H1 (cell line): Measurements from ENCODE around the gene SLC22A31. TPM values are rescaled to one million over a fixed set of nuclear protein-coding genes. Genes with fewer than 3 reads are reported as not detected.

Experiments
- CTCF ChIA-PET: fragments of 300-600 bp; sonication (Branson Sonifier 250); formaldehyde crosslinking; loops from one replicate; lab custom pipeline; 2021; ENCODE audit not compliant: partially characterized antibody; lab: Charles Lee
- POLR2A ChIA-PET: fragments of 300-600 bp; sonication (Branson Sonifier 250); formaldehyde crosslinking; loops from one replicate; lab custom pipeline; 2021; ENCODE audit warnings: inconsistent platforms; ENCODE audit not compliant: partially characterized antibody; lab: Charles Lee
- DNase-seq, 2 experiments: peaks; one replicate each; pipeline versions ENCODE4 v3.0.0 to v3.0.0-alpha.2; 2010 to 2022; ENCODE audit warnings: low spot score in 2 of 2, low read depth in 1 of 2, mixed read lengths in 1 of 2
- FAIRE-seq: peaks from 2 replicates; lab custom pipeline; 2011; peaks lifted over from hg19 to GRCh38; lab: Jason Lieb, UNC
- H2AFZ ChIP-seq: 2 replicates; pipeline ENCODE4 v1.8.1; 2012; ENCODE audit warnings: low read length, inconsistent platforms
- H2AK5ac ChIP-seq: 2 replicates; pipeline ENCODE4 v1.6.1; 2013; ENCODE audit warnings: low read depth, low read length
- H2BK120ac ChIP-seq: replicated peaks from 2 replicates; pipeline ENCODE3; 2013; ENCODE audit warnings: low read depth, low read length, inconsistent platforms
- H2BK12ac ChIP-seq: 2 replicates; pipeline ENCODE4 v1.6.1; 2013; ENCODE audit warnings: low read depth, low read length
- H2BK15ac ChIP-seq: 2 replicates; pipeline ENCODE4 v1.6.1; 2013; ENCODE audit warnings: low read length
- H2BK20ac ChIP-seq: 2 replicates; pipeline ENCODE4 v1.6.1; 2013; ENCODE audit warnings: low read length
- H2BK5ac ChIP-seq: 2 replicates; pipeline ENCODE4 v1.6.1; 2013; ENCODE audit warnings: low read depth, low read length
- H3K14ac ChIP-seq: 2 replicates; pipeline ENCODE4 v1.6.1; 2013; ENCODE audit warnings: inconsistent platforms; ENCODE audit not compliant: insufficient read length
- H3K18ac ChIP-seq: 2 replicates; pipeline ENCODE4 v1.6.1; 2013; ENCODE audit warnings: low read length; ENCODE audit errors: extremely low read depth
- H3K23ac ChIP-seq: 2 replicates; pipeline ENCODE4 v1.6.1; 2013; ENCODE audit warnings: inconsistent platforms; ENCODE audit not compliant: insufficient read length
- H3K23me2 ChIP-seq: 2 replicates; pipeline ENCODE4 v1.6.1; 2013; ENCODE audit warnings: low read depth, low read length
- H3K27ac ChIP-seq: 2 replicates; pipeline ENCODE4 v1.6.1; 2011; ENCODE audit warnings: low read depth, low read length, inconsistent platforms
- H3K27me3 ChIP-seq, 4 experiments: replicated peaks in 1 of 4; 1 replicate in 1 of 4; 2 replicates in 3 of 4; pipeline versions ENCODE4 v1.6.1 to v1.8.1; 2011 to 2013; ENCODE audit warnings: low read length in 3 of 4, mild to moderate bottlenecking in 3 of 4, inconsistent platforms in 2 of 4, mixed read lengths in 2 of 4, moderate library complexity in 1 of 4; ENCODE audit not compliant: control insufficient read depth in 3 of 4, insufficient read depth in 3 of 4; ENCODE audit errors: extremely low read depth in 1 of 4
- H3K36me3 ChIP-seq, 4 experiments: 2 replicates each; pipeline versions ENCODE4 v1.6.1 to v1.8.1; 2011 to 2013; ENCODE audit warnings: mild to moderate bottlenecking in 4 of 4, low read length in 3 of 4, moderate library complexity in 2 of 4, control low read depth in 1 of 4, inconsistent platforms in 1 of 4; ENCODE audit not compliant: insufficient read depth in 4 of 4, control insufficient read depth in 2 of 4
- H3K4ac ChIP-seq: replicated peaks from 2 replicates; pipeline ENCODE3; 2013; ENCODE audit warnings: low read length, low read depth, mixed read lengths, inconsistent platforms; ENCODE audit not compliant: insufficient read length
- H3K4me1 ChIP-seq, 4 experiments: replicated peaks in 1 of 4; 1 replicate in 1 of 4; 2 replicates in 3 of 4; pipeline versions ENCODE4 v1.6.1 to v1.8.1; 2011 to 2013; ENCODE audit warnings: low read length in 3 of 4, inconsistent platforms in 2 of 4, mixed read lengths in 1 of 4; ENCODE audit not compliant: insufficient read depth in 4 of 4, control insufficient read depth in 3 of 4
- H3K4me2 ChIP-seq, 2 experiments: 2 replicates each; pipeline versions ENCODE4 v1.6.1 to v1.8.1; 2011 to 2013; ENCODE audit warnings: low read depth in 2 of 2, low read length in 2 of 2, control low read depth in 1 of 2, inconsistent platforms in 1 of 2, mild to moderate bottlenecking in 1 of 2; ENCODE audit not compliant: insufficient read depth in 1 of 2
- H3K4me3 ChIP-seq, 4 experiments: fragments of 200-600, 300-600 bp in 1 of 4; sonication (generic), shearing (Covaris generic), sonication (Bioruptor Twin) in 1 of 4; 2 replicates each; pipeline versions ENCODE4 v1.5.1 to v1.8.1; 2011 to 2016; ENCODE audit warnings: low read length in 4 of 4, low read depth in 3 of 4, control low read depth in 2 of 4, inconsistent platforms in 2 of 4, mild to moderate bottlenecking in 2 of 4, mixed read lengths in 1 of 4, moderate library complexity in 1 of 4; ENCODE audit not compliant: insufficient read depth in 2 of 4; ENCODE audit errors: extremely low read depth in 1 of 4
- H3K56ac ChIP-seq: replicated peaks from 2 replicates; pipeline ENCODE3; 2013; ENCODE audit warnings: low read depth, mild to moderate bottlenecking, mixed read lengths, low read length, inconsistent platforms; ENCODE audit not compliant: insufficient read length
- H3K79me1 ChIP-seq: 2 replicates; pipeline ENCODE4 v1.6.1; 2013; ENCODE audit warnings: low read depth, low read length, control low read depth
- H3K79me2 ChIP-seq, 2 experiments: 2 replicates each; pipeline versions ENCODE4 v1.6.1 to v1.8.1; 2012 to 2013; ENCODE audit warnings: low read length in 2 of 2, mild to moderate bottlenecking in 2 of 2, inconsistent platforms in 1 of 2; ENCODE audit not compliant: insufficient read depth in 2 of 2, control insufficient read depth in 1 of 2
- H3K9ac ChIP-seq, 4 experiments: replicated peaks in 1 of 4; 1 replicate in 1 of 4; 2 replicates in 3 of 4; pipeline versions ENCODE4 v1.6.1 to v1.8.1; 2011 to 2013; ENCODE audit warnings: low read depth in 3 of 4, low read length in 3 of 4, control low read depth in 2 of 4, mild to moderate bottlenecking in 2 of 4, moderate library complexity in 2 of 4, inconsistent platforms in 1 of 4; ENCODE audit errors: extremely low read depth in 1 of 4
- H3K9me3 ChIP-seq, 2 experiments: 2 replicates each; pipeline versions ENCODE4 v1.6.1 to v1.8.1; 2012 to 2013; ENCODE audit warnings: mild to moderate bottlenecking in 2 of 2, moderate library complexity in 2 of 2, control low read depth in 1 of 2, inconsistent platforms in 1 of 2, low read depth in 1 of 2, low read length in 1 of 2, mixed read lengths in 1 of 2; ENCODE audit not compliant: insufficient read depth in 2 of 2
- H4K20me1 ChIP-seq, 2 experiments: replicated peaks in 1 of 2; 2 replicates each; pipeline versions ENCODE3 to v1.8.1; 2011 to 2013; ENCODE audit warnings: inconsistent platforms in 2 of 2, low read length in 2 of 2, mild to moderate bottlenecking in 1 of 2; ENCODE audit not compliant: insufficient read depth in 2 of 2, control insufficient read depth in 1 of 2
- H4K5ac ChIP-seq: 2 replicates; pipeline ENCODE4 v1.6.1; 2013; ENCODE audit warnings: low read length, low read depth, mixed read lengths, inconsistent platforms; ENCODE audit not compliant: insufficient read length
- H4K8ac ChIP-seq: 2 replicates; pipeline ENCODE4 v1.8.0; 2013; ENCODE audit warnings: mild to moderate bottlenecking, moderate library complexity, low read length, inconsistent platforms; ENCODE audit not compliant: insufficient read depth; ENCODE audit errors: extremely low read depth
- H4K91ac ChIP-seq: replicated peaks from 2 replicates; pipeline ENCODE3; 2013; ENCODE audit warnings: low read length, mixed read lengths, inconsistent platforms; ENCODE audit not compliant: insufficient read length
- CREB1 ChIP-seq: IDR thresholded peaks from 2 replicates; pipeline ENCODE4 v1.6.1; 2012; ENCODE audit warnings: inconsistent platforms
- FOSL1 ChIP-seq: IDR thresholded peaks from 2 replicates; pipeline ENCODE4 v1.6.1; 2011; ENCODE audit warnings: mild to moderate bottlenecking, low read depth, low read length, moderate library complexity; ENCODE audit not compliant: insufficient read depth
- KDM4A ChIP-seq: IDR thresholded peaks from one replicate; pipeline ENCODE4 v1.7.1; 2012; ENCODE audit warnings: low read depth, mild to moderate bottlenecking, moderate library complexity, low read length, inconsistent platforms; ENCODE audit not compliant: severe bottlenecking
- POLR2A ChIP-seq, 2 experiments: IDR thresholded peaks; 1 replicate in 1 of 2; 2 replicates in 1 of 2; pipeline ENCODE4 v1.6.1; 2011; ENCODE audit warnings: low read depth in 2 of 2, low read length in 2 of 2, mild to moderate bottlenecking in 2 of 2; ENCODE audit errors: control extremely low read depth in 1 of 2
- SIN3A ChIP-seq, 2 experiments: IDR thresholded peaks in 1 of 2; conservative IDR thresholded peaks in 1 of 2; 2 replicates each; pipeline ENCODE4 v1.6.1; 2011 to 2012; ENCODE audit warnings: low read length in 2 of 2, improper control_type of control experiment in 1 of 2, low read depth in 1 of 2, mild to moderate bottlenecking in 1 of 2
- SP1 ChIP-seq: IDR thresholded peaks from 2 replicates; pipeline ENCODE4 v1.6.1; 2011; ENCODE audit warnings: low read depth, low read length
- SP4 ChIP-seq: IDR thresholded peaks from 2 replicates; pipeline ENCODE4 v1.6.1; 2012; ENCODE audit warnings: low read length, inconsistent platforms
- WGBS, 2 experiments: shearing (Covaris generic) in 1 of 2; methylation state at CpG; one replicate each; pipeline versions ENCODE4 v1.1.6 to v1.1.7; 2013 to 2015; ENCODE audit warnings: low lambda C conversion rate in 2 of 2, mixed read lengths in 2 of 2, inconsistent platforms in 1 of 2, low coverage in 1 of 2, missing lambda C conversion rate in 1 of 2; ENCODE audit not compliant: insufficient replicate concordance in 2 of 2, insufficient coverage in 1 of 2, insufficient read length in 1 of 2; ENCODE audit errors: extremely low coverage in 1 of 2, missing lambda C conversion rate in 1 of 2; 5-methylcytosine and 5-hydroxymethylcytosine counted together
- polyA plus RNA-seq, 7 experiments: library from polyadenylated mRNA; depleted of rRNA in 3 of 7; stranded (reverse) in 5 of 7; unstranded in 2 of 7; fragments of >200 nt in 5 of 7; fragments of 200-250 nt in 2 of 7; gene quantifications; 1 replicate in 5 of 7; 2 replicates in 1 of 7; 4 replicates in 1 of 7; pipeline versions ENCODE4 v1.2.1 to v1.2.3, GENCODE V29; 2011 to 2013; ENCODE audit warnings: missing spikeins in 2 of 7, mixed read lengths in 2 of 7
- total RNA-seq: library from RNA; stranded (reverse); fragmentation: NEBNext Ultra II Directional; extraction: Animal tissue kit (Norgen Biotek cat#: 25700); gene quantifications from 2 replicates; pipeline ENCODE4 v1.2.1, GENCODE V29; 2021
- TF ChIP-seq, protein P1 (sequence below): IDR thresholded peaks from 2 replicates; pipeline ENCODE4 v1.6.1; 2012; ENCODE audit warnings: inconsistent platforms

The SLC22A31 gene
- total and polyA plus RNA-seq, 2 of the 8 experiments (the other 6 are each of a cell fraction or from before 2014, with no cell fraction given) = 7.7 to 10.6 TPM

DNA sequence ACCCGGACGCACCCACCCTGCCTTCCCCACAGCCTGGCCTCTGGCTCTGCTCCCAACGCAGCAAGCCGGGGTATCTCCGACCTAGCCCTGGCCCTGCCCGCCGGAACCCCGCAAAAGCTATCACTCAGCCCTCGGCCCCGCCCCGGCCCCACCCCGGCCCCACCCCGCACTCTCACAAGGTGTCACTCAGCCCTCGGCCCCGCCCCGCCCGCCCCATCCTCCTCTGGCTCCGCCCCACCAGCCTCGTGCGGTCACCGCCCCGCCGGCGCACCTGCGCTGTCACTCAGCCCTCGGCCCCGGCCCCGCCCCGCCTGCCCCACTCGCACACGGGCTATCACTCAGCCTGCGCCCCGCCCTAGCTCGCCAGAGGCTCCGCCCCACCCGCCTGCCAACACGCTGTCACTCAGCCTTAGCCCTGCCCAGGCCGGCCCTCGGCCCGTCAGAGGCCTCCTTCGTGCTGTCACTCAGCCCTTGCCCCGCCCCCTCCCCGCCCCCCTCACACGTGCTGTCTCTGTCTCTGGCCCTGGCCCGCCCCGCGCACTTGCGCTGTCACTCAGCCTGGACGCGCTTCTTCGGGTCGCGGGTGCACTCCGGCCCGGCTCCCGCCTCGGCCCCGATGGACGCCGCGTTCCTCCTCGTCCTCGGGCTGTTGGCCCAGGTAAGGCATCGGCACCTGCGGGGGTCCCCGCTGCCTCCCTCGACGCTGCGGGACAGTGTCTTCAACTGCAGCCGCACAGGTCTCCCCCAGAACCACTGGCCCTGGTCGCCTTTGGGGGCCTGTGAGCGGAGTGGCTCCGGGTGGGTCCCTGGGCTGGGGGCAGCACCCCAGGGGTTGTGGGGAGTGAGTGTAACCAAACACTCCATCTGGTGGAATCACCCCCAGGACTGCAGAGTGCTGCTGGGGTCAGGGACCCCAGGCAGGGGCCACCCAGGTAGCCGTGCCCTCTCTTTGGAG lies 28.8 kb downstream of the SLC22A31 start, which contains the start of gene CDH15:
Gene CDH15, plus strand, starts transcription at position 533 of the 955 bp plus-strand sequence. Its CDS starts 84 bp downstream, at position 617.
- H2AFZ ChIP-seq = peak within 1 kb of the TSS; percentile 90; the same call in 1 of the 2 replicates
- H3K4me3 ChIP-seq = peak within 1 kb of the TSS; percentile 14 to 64 (median 54); a peak in 7 of 8 replicates
- peaks cover 0 to 7% (median 4%) of the 10 kb centered on the region in 4 experiments; a peak in 4 of 7 replicates for H3K27me3 ChIP-seq
- H4K8ac ChIP-seq = peak within 1 kb of the TSS; percentile 66
- TF ChIP-seq KDM4A = peak; percentile 23
- TF ChIP-seq, protein P1, sequence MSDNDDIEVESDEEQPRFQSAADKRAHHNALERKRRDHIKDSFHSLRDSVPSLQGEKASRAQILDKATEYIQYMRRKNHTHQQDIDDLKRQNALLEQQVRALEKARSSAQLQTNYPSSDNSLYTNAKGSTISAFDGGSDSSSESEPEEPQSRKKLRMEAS = peak; percentile 74
- TF ChIP-seq SP1 = peak; percentile 68; the same call in 1 of the 2 replicates
- peak; percentile 97 for TF ChIP-seq SP4
- TF ChIP-seq POLR2A (IDR thresholded peaks at IDR 0.05; ENCODE audit: control extremely low read depth in 1 of 2, low read depth in 2 of 2, low read length in 2 of 2) = no peak
- peak in 1 of 2 experiments; percentile 14; a peak in 1 of 4 replicates for TF ChIP-seq SIN3A (conservative IDR thresholded peaks at IDR 0.05 in 1 of 2, IDR thresholded peaks at IDR 0.05 in 1 of 2; ENCODE audit: low read depth in 1 of 2, low read length in 2 of 2)
- 0 out of 2 replicates have a peak, but pooled peaks have one; percentile 55 for TF ChIP-seq CREB1
- TF ChIP-seq FOSL1 = no peak
- TF ChIP-seq, all 59 proteins: peak for 6
- no peak within 1 kb of the TSS for H2BK120ac ChIP-seq
- 0 out of 2 replicates have a peak within 1 kb of the TSS, but pooled peaks have one; percentile 34 for H2BK20ac ChIP-seq
- H4K5ac ChIP-seq = no peak within 1 kb of the TSS
- H3K9ac ChIP-seq = no peak within 1 kb of the TSS
- CTCF ChIA-PET = interaction anchor here (0.6 to 1.8 kb wide), 7 partner anchors 8 to 361 kb away, joined by 3 to 4 read pairs (median 3); no protein-coding TSS in a partner anchor
- H3K79me1 ChIP-seq = no peaks in the 10 kb centered on the region
- no peak within 1 kb of the TSS; the same call in 1 of the 2 replicates for H3K18ac ChIP-seq
- peaks cover 0 to 33% (median 23%) of the 10 kb centered on the region in 4 experiments; a peak in 6 of 7 replicates for H3K4me1 ChIP-seq
- peaks cover 0 to 3% of the 10 kb centered on the region in 2 experiments for H4K20me1 ChIP-seq
- POLR2A ChIA-PET = interaction anchor here (1.1 kb wide), 2 partner anchors 12 to 362 kb away, joined by 3 to 4 read pairs; no protein-coding TSS in a partner anchor
- no peak within 1 kb of the TSS for H3K56ac ChIP-seq
- no peak within 1 kb of the TSS for H2BK5ac ChIP-seq
- no peaks in the 10 kb centered on the region for H3K9me3 ChIP-seq
- FAIRE-seq (no peak), DNase-seq (peak; percentile 96 to 98)
- no peak within 1 kb of the TSS for H3K23ac ChIP-seq
- H3K14ac ChIP-seq = no peak within 1 kb of the TSS
- no peak within 1 kb of the TSS; the same call in 1 of the 2 replicates for H2AK5ac ChIP-seq
- peak within 1 kb of the TSS; percentile 27; the same call in 1 of the 2 replicates for H2BK12ac ChIP-seq
- 15% methylated on average over 36 of the region's 74 CpGs; no CpG with 5 or more reads in 1 of the 2 experiments for WGBS, 2 experiments
- no peak within 1 kb of the TSS for H4K91ac ChIP-seq
- no peak within 1 kb of the TSS for H3K4ac ChIP-seq
- H3K23me2 ChIP-seq = peaks cover 5% of the 10 kb centered on the region
- H3K36me3 ChIP-seq = no peaks in the 10 kb centered on the region
- no peak within 1 kb of the TSS for H3K27ac ChIP-seq
- peak within 1 kb of the TSS; percentile 65 to 99 for H3K4me2 ChIP-seq
- H3K79me2 ChIP-seq = no peaks in the 10 kb centered on the region
- 0 out of 2 replicates have a peak within 1 kb of the TSS, but pooled peaks have one; percentile 46 for H2BK15ac ChIP-seq
